ENCODE measurements around the gene MED23.

MED23 gene

GRCh38 chr6:131663578-131664165, 35.6 kb upstream of the MED23 start:
- Histone ChIP-seq H3K27ac (no peak overlapping the region), H3K9ac (no peak overlapping the region), H3K36me3 (ENCODE audit: insufficient read depth) (no peaks in the 10 kb centered on the region), H3K4me2 (no peak overlapping the region), H4K20me1 (ENCODE audit: insufficient read depth) (no peaks in the 10 kb centered on the region), H3K27me3 (ENCODE audit: insufficient read depth, low read depth) (no peaks in the 10 kb centered on the region), H3K4me3 (IDR thresholded peaks at IDR 0.05; ENCODE audit: insufficient read depth, low read depth, low read length) (no peak overlapping the region), H2AFZ (ENCODE audit: low read depth) (no peak overlapping the region), H3K4me1 (ENCODE audit: low read depth, poor library complexity, severe bottlenecking) (no peaks in the 10 kb centered on the region), H3K79me2 (ENCODE audit: insufficient read depth, low read depth) (no peaks in the 10 kb centered on the region)
- no peak for TF ChIP-seq CTCF (conservative IDR thresholded peaks at IDR 0.05; ENCODE audit: low read depth, low read length)

GRCh38 chr6:131660195-131660594, 32.2 kb upstream of the MED23 start:
- no peak overlapping the region for H2AFZ ChIP-seq (ENCODE audit: low read depth)
- no peak overlapping the region for H3K9ac ChIP-seq
- no peak overlapping the region for H3K4me2 ChIP-seq
- H3K4me3 ChIP-seq (IDR thresholded peaks at IDR 0.05; ENCODE audit: insufficient read depth, low read depth, low read length) = no peak overlapping the region
- H3K4me1 ChIP-seq (ENCODE audit: low read depth, poor library complexity, severe bottlenecking) = no peaks in the 10 kb centered on the region
- no peaks in the 10 kb centered on the region for H4K20me1 ChIP-seq (ENCODE audit: insufficient read depth)
- no peaks in the 10 kb centered on the region for H3K79me2 ChIP-seq (ENCODE audit: insufficient read depth, low read depth)
- no peak overlapping the region for H3K27ac ChIP-seq
- no peaks in the 10 kb centered on the region for H3K27me3 ChIP-seq (ENCODE audit: insufficient read depth, low read depth)
- TF ChIP-seq CTCF (conservative IDR thresholded peaks at IDR 0.05; ENCODE audit: low read depth, low read length) = no peak
- H3K36me3 ChIP-seq (ENCODE audit: insufficient read depth) = no peaks in the 10 kb centered on the region

- no peak overlapping the region for H2AFZ ChIP-seq (ENCODE audit: low read depth)
- TF ChIP-seq CTCF (conservative IDR thresholded peaks at IDR 0.05; ENCODE audit: low read depth, low read length) = no peak
- H3K36me3 ChIP-seq (ENCODE audit: insufficient read depth) = no peaks in the 10 kb centered on the region
- H3K4me2 ChIP-seq = no peak overlapping the region
- H3K4me3 ChIP-seq (IDR thresholded peaks at IDR 0.05; ENCODE audit: insufficient read depth, low read depth, low read length) = no peak overlapping the region
- H3K27me3 ChIP-seq (ENCODE audit: insufficient read depth, low read depth) = no peaks in the 10 kb centered on the region
- no peaks in the 10 kb centered on the region for H3K79me2 ChIP-seq (ENCODE audit: insufficient read depth, low read depth)
- no peaks in the 10 kb centered on the region for H4K20me1 ChIP-seq (ENCODE audit: insufficient read depth)
- H3K27ac ChIP-seq = no peak overlapping the region
- no peaks in the 10 kb centered on the region for H3K4me1 ChIP-seq (ENCODE audit: low read depth, poor library complexity, severe bottlenecking)
- H3K9ac ChIP-seq = no peak overlapping the region
Measured at GRCh38 chr6:131658287-131658686, 30.2 kb upstream of the MED23 start.

DNA sequence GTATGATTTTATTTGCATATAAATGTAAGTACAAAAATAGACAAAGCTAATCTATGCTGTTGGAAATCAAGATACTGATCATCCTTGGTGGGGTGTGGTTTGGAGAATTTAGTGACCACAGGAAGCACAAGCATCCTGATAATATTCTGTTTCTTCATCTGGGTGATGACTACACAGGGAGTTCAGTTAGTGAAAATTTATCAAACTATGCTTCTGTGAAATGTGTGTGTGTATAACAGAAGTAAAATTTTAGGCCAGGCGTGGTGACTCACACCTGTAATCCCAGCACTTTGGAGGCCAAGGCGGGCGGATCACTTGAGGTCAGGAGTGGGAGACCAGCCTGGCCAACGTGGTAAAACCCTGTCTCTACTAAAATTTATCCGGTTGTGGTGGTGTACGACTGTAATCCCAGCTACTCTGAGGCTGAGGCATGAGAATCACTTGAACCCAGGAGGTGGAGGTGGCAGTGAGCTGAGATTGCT, 29.6 kb upstream of the MED23 start:
- TF ChIP-seq CTCF (conservative IDR thresholded peaks at IDR 0.05; ENCODE audit: low read depth, low read length) = no peak
- no peak overlapping the region for H2AFZ ChIP-seq (ENCODE audit: low read depth)
- no peak overlapping the region for H3K4me2 ChIP-seq
- H3K4me3 ChIP-seq (IDR thresholded peaks at IDR 0.05; ENCODE audit: insufficient read depth, low read depth, low read length) = no peak overlapping the region
- no peaks in the 10 kb centered on the region for H4K20me1 ChIP-seq (ENCODE audit: insufficient read depth)
- H3K9ac ChIP-seq = no peak overlapping the region
- H3K36me3 ChIP-seq (ENCODE audit: insufficient read depth) = no peaks in the 10 kb centered on the region
- no peaks in the 10 kb centered on the region for H3K79me2 ChIP-seq (ENCODE audit: insufficient read depth, low read depth)
- H3K27me3 ChIP-seq (ENCODE audit: insufficient read depth, low read depth) = no peaks in the 10 kb centered on the region
- no peaks in the 10 kb centered on the region for H3K4me1 ChIP-seq (ENCODE audit: low read depth, poor library complexity, severe bottlenecking)
- no peak overlapping the region for H3K27ac ChIP-seq
